GM12892 (cell line): ENCODE measurements around the gene TEAD2.
A peak's percentile ranks its signal among the peaks of the same experiment; 100 is the strongest.

ENCODE experiments used
- DNase-seq: peaks from one replicate; pipeline ENCODE4 v3.0.0; 2011; ENCODE audit not compliant: insufficient read length
- FAIRE-seq: peaks from 2 replicates; lab custom pipeline; 2011; peaks lifted over from hg19 to GRCh38; lab: Jason Lieb, UNC
- POLR2A ChIP-seq: IDR thresholded peaks from 2 replicates; pipeline ENCODE4 v1.6.1; 2011; ENCODE audit warnings: low read depth, low read length, control low read depth
- POLR2AphosphoS5 ChIP-seq: IDR thresholded peaks from 2 replicates; pipeline ENCODE4 v1.6.1; 2011; ENCODE audit warnings: low read depth, low read length, control low read depth
- TAF1 ChIP-seq: IDR thresholded peaks from 2 replicates; pipeline ENCODE4 v1.6.1; 2011; ENCODE audit warnings: low read depth, mild to moderate bottlenecking, control low read depth, low read length, borderline replicate concordance

The TEAD2 gene

GRCh38 chr19:49342291-49342721 is 19.9 kb downstream of the TEAD2 start:
- TF ChIP-seq POLR2A (no peak), POLR2AphosphoS5 (no peak), TAF1 (no peak)
- no peak for FAIRE-seq

GRCh38 chr19:49340865-49341718 is 21.1 kb downstream of the TEAD2 start:
- DNase-seq (no peak), FAIRE-seq (no peak)
- TF ChIP-seq POLR2AphosphoS5 (no peak), TAF1 (no peak), POLR2A (no peak)

More at GRCh38 chr19:49342291-49342721, 19.9 kb downstream of the TEAD2 start:
- DNase-seq = no peak

GRCh38 chr19:49340069-49340864 is 21.9 kb downstream of the TEAD2 start:
- DNase-seq (peak; percentile 89), FAIRE-seq (peak; percentile 90)

GRCh38 chr19:49339301-49340068 is 22.7 kb downstream of the TEAD2 start:
- DNase-seq (no peak), FAIRE-seq (no peak)
- no peak for TF ChIP-seq POLR2AphosphoS5

More at GRCh38 chr19:49340069-49340864, 21.9 kb downstream of the TEAD2 start:
- TF ChIP-seq TAF1 (no peak), POLR2AphosphoS5 (no peak), POLR2A (no peak)

- TF ChIP-seq POLR2A (no peak), TAF1 (no peak), POLR2AphosphoS5 (no peak)
- no peak for DNase-seq
- FAIRE-seq = no peak
Observed at GRCh38 chr19:49338691-49339300, 23.4 kb downstream of the TEAD2 start.

- FAIRE-seq (no peak), DNase-seq (no peak)
- TF ChIP-seq POLR2A = no peak
- TF ChIP-seq POLR2AphosphoS5 = no peak
- no peak for TF ChIP-seq TAF1
Observed at GRCh38 chr19:49338023-49338677, 24.1 kb downstream of the TEAD2 start.

- DNase-seq (no peak), FAIRE-seq (no peak)
- no peak for TF ChIP-seq POLR2AphosphoS5
- TF ChIP-seq TAF1 = no peak
- TF ChIP-seq POLR2A = no peak
Observed at GRCh38 chr19:49337267-49338022, 24.8 kb downstream of the TEAD2 start.

GRCh38 chr19:49336482-49337266 is 25.5 kb downstream of the TEAD2 start:
- no peak for FAIRE-seq
- DNase-seq = no peak
- TF ChIP-seq POLR2AphosphoS5 (no peak), TAF1 (no peak), POLR2A (no peak)
